ENCODE measurements around the gene POLR2E. TPM values are rescaled to one million over a fixed set of nuclear protein-coding genes. Genes with fewer than 3 reads are reported as not detected.

POLR2E gene
- total RNA-seq, 1 donor from 2014 or later, result 137 TPM

DNA sequence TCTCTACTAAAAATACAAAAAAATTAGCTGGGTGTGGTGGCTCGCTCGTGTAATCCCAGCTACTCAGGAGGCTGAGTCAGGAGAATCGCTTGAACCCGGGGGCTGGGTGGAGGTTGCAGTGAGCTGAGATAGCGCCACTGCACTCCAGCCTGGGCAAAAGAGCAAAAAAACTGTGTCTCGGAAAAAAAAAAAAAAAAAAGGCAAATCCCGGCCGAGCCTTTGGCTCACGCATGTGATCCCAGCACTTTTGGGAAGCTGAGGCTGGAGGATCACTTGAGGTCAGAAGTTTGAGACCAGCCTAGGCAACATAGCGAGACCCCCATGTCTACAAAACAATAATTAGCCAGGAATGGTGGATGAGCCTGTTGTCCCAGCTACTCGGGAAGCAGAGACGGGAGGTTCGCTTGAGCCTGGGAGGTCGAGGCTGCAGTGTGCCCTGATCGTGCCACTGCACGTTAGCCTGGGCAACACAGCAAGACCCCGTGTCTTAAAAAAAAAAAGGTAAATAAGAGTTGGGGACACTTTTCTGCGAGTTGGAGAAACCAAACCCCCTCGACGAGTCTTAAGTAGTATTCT, 8.0 kb upstream of the POLR2E start:
- peak overlapping the region; percentile 92 for H3K27ac Mint-ChIP-seq
- H3K4me1 Mint-ChIP-seq, result peaks cover 28% of the 10 kb centered on the region
- H3K4me3 Mint-ChIP-seq, result peak overlapping the region; percentile 57
- no peaks in the 10 kb centered on the region for H3K27me3 Mint-ChIP-seq (ENCODE audit: low read depth)
- H3K9me3 Mint-ChIP-seq, result no peaks in the 10 kb centered on the region
- no peak for DNase-seq (ENCODE audit: low spot score in 2 of 2, unreplicated experiment in 2 of 2)
- H3K36me3 Mint-ChIP-seq, result no peaks in the 10 kb centered on the region
- TF ChIP-seq, protein P1, sequence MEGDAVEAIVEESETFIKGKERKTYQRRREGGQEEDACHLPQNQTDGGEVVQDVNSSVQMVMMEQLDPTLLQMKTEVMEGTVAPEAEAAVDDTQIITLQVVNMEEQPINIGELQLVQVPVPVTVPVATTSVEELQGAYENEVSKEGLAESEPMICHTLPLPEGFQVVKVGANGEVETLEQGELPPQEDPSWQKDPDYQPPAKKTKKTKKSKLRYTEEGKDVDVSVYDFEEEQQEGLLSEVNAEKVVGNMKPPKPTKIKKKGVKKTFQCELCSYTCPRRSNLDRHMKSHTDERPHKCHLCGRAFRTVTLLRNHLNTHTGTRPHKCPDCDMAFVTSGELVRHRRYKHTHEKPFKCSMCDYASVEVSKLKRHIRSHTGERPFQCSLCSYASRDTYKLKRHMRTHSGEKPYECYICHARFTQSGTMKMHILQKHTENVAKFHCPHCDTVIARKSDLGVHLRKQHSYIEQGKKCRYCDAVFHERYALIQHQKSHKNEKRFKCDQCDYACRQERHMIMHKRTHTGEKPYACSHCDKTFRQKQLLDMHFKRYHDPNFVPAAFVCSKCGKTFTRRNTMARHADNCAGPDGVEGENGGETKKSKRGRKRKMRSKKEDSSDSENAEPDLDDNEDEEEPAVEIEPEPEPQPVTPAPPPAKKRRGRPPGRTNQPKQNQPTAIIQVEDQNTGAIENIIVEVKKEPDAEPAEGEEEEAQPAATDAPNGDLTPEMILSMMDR (IDR thresholded peaks at IDR 0.05; ENCODE audit: unreplicated experiment), result no peak

DNA sequence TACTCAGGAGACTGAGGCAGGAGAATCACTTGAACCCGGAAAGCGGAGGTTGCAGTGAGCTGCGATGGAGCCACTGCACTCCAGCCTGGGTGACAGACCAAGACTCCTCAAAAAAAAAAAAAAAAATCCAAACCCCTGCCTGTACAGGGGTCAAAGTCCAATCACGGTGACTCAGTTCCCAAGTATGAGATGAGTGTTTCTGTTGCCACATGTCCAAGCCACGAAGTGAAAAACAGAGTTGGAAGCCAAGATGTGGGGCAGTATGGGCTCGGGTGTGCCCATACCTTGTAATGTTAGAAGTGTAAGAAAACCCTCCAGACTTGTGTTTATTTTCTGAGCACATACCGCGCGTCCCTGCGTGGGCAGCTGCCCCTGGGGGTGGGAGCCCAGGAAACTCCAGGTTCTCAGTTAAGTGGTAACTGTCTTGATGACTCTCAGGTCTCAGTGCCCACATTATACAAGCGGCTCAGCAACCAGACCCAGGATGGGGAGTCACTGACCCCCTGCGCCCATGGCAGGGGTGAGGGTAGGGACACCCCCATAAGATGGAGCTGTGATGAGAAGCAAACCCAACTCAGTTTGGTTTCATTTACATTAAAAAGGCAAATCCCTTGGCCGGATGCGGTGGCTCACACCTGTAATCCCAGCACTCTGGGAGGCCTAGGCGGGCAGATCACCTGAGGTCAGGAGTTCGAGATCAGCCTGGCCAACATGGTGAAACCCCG, 7.4 kb upstream of the POLR2E start:
- peaks cover 28% of the 10 kb centered on the region for H3K4me1 Mint-ChIP-seq
- H3K27ac Mint-ChIP-seq, result peak overlapping the region; percentile 92
- H3K9me3 Mint-ChIP-seq, result no peaks in the 10 kb centered on the region
- DNase-seq (ENCODE audit: low spot score in 2 of 2, unreplicated experiment in 2 of 2), result no peak
- no peak overlapping the region for H3K4me3 Mint-ChIP-seq
- TF ChIP-seq, protein P1 (IDR thresholded peaks at IDR 0.05; ENCODE audit: unreplicated experiment), result no peak
- H3K27me3 Mint-ChIP-seq (ENCODE audit: low read depth), result no peaks in the 10 kb centered on the region
- no peaks in the 10 kb centered on the region for H3K36me3 Mint-ChIP-seq

DNA sequence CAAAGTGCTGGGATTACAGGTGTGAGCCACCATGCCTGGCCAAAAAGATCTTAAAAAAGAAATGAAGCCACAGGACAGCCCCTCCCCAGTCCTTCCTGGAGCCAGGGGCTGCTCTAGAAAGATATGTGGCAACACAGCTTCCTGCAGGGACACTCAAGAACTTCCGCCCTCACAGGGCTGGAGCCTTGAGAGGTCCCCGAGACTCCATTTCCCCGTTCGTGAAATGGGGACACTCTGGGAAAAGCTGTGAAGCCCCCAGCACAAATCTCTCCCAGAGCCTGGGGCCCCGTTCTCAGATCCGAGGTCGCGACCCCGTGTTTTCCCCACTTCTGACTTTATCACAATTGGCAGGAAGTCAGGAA, 6.1 kb upstream of the POLR2E start:
- Mint-ChIP-seq H3K9me3 (no peaks in the 10 kb centered on the region), H3K27ac (peak overlapping the region; percentile 89), H3K4me1 (peaks cover 25% of the 10 kb centered on the region), H3K36me3 (no peaks in the 10 kb centered on the region), H3K27me3 (ENCODE audit: low read depth) (no peaks in the 10 kb centered on the region), H3K4me3 (no peak overlapping the region)
- no peak for DNase-seq (ENCODE audit: low spot score in 2 of 2, unreplicated experiment in 2 of 2)
- TF ChIP-seq, protein P1 (IDR thresholded peaks at IDR 0.05; ENCODE audit: unreplicated experiment), result no peak

DNA sequence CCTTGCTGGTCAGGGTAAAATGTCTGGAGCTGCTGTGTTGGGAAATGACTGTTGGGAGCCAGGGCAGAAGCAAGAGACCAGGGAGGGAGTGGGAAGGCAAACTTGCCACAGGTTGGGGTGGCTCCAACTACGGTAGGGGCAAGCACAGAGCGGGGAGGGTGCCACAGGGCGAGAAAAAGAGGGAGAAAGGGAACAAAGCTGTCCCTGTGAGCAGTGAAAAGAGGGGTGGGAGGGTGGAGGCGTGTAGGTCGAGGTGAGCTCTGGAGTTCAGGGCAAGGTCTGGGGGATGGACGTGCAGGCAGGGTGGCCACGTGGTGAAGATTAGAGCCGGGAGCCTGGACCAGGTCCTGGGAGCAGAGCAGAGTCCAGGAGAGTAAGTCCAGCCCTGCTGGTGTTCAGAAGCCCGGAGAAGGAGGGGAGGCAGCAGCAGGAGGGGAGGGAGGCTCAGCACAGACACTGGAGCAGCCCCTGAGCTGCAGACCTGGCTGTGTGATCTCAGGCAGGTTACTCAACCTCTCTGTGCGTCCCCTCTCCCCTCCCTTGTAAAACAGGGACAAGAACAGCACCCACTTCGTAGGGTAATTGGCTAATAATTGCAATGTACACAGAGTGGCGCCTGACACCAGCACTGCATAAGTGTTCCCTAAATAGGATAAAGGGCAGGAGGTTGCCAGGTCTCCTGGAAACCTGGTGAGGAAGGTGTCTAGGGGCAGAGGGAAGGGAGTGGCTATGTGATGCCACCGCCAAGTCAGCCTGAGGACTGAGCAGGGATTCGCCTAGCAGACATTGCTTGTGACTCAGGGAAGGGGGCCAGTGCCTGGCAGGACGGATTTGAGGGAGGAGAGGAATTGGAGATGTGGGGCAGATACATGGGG, 3.2 kb upstream of the POLR2E start:
- Mint-ChIP-seq H3K27ac (peak overlapping the region; percentile 31), H3K4me3 (no peak overlapping the region), H3K27me3 (ENCODE audit: low read depth) (no peaks in the 10 kb centered on the region), H3K9me3 (no peaks in the 10 kb centered on the region), H3K36me3 (no peaks in the 10 kb centered on the region), H3K4me1 (peaks cover 32% of the 10 kb centered on the region)
- no peak for DNase-seq (ENCODE audit: low spot score in 2 of 2, unreplicated experiment in 2 of 2)
- TF ChIP-seq, protein P1 (IDR thresholded peaks at IDR 0.05; ENCODE audit: unreplicated experiment), result no peak

DNA sequence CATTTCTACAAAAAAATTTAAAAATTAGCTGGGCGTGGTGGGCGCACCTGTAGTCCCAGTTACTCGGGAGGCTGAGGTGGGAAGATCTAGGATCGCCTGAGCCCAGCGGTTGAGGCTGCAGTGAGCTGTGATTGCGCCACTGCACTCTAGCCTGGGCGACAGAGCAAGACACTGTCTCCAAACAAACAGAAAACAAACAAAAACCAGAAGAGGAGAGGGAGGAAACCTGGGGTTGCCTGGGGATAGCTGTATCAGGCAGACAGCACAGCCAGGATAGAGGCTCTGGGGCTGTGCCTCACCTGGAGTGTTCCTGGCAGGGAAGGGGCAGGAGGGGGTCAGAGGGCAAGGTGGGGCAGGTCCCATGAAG, 2.6 kb upstream of the POLR2E start:
- peak overlapping the region; percentile 31 for H3K27ac Mint-ChIP-seq
- no peaks in the 10 kb centered on the region for H3K9me3 Mint-ChIP-seq
- peaks cover 33% of the 10 kb centered on the region for H3K4me1 Mint-ChIP-seq
- no peaks in the 10 kb centered on the region for H3K27me3 Mint-ChIP-seq (ENCODE audit: low read depth)
- H3K4me3 Mint-ChIP-seq, result peak overlapping the region; percentile 20
- TF ChIP-seq, protein P1 (IDR thresholded peaks at IDR 0.05; ENCODE audit: unreplicated experiment), result no peak
- no peak for DNase-seq (ENCODE audit: low spot score in 2 of 2, unreplicated experiment in 2 of 2)
- H3K36me3 Mint-ChIP-seq, result no peaks in the 10 kb centered on the region

Data from mesothelial cell of epicardium (in vitro differentiated cells).